GM06990 (cell line): ENCODE results near the gene SGK2.

Experiments
- DNase-seq: peaks from one replicate; pipeline ENCODE4 v3.0.0-alpha.2; 2011; ENCODE audit not compliant: insufficient read length; ENCODE audit errors: extremely low read depth
- H3K27me3 ChIP-seq: replicated peaks from 2 replicates; pipeline ENCODE4 v1.6.0; 2011; ENCODE audit warnings: low read length; ENCODE audit not compliant: control insufficient read depth, insufficient read depth
- H3K36me3 ChIP-seq: 2 replicates; pipeline ENCODE4 v1.5.1; 2011; ENCODE audit warnings: low read length; ENCODE audit not compliant: control insufficient read depth, insufficient read depth
- H3K4me3 ChIP-seq: replicated peaks from 2 replicates; pipeline ENCODE4 v1.5.1; 2011; ENCODE audit warnings: low read depth, mild to moderate bottlenecking, control low read depth, low read length
- TF ChIP-seq, protein P1 (sequence below): IDR thresholded peaks from 2 replicates; pipeline ENCODE4 v1.5.1; 2011; ENCODE audit warnings: low read length, control low read depth, mild to moderate bottlenecking, inconsistent platforms; ENCODE audit not compliant: insufficient read depth, poor library complexity, severe bottlenecking

SGK2 gene

DNA sequence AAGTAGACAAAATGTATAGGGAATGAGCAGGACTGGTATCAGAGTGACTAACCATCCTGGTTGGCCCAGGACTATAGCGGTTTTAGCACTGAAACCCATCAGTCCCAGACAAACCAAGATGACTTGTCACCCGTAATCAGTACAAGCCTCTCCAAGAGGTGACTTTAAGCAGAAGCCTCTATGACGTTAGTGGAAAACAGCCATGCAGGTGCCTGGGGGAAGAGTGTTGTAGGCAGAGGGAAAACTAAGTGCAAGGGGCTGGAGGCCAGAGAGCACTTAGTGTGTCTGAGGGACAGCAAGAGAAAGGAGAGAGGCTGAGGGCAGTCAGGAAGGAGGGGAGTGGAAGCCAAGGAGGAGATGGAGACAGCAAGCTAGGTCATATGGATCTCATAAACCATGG lies 2.1 kb downstream of the SGK2 start:
- DNase-seq = no peak
- Histone ChIP-seq H3K36me3 (no peaks in the 10 kb centered on the region), H3K4me3 (no peak overlapping the region), H3K27me3 (no peaks in the 10 kb centered on the region)
- TF ChIP-seq, protein P1, sequence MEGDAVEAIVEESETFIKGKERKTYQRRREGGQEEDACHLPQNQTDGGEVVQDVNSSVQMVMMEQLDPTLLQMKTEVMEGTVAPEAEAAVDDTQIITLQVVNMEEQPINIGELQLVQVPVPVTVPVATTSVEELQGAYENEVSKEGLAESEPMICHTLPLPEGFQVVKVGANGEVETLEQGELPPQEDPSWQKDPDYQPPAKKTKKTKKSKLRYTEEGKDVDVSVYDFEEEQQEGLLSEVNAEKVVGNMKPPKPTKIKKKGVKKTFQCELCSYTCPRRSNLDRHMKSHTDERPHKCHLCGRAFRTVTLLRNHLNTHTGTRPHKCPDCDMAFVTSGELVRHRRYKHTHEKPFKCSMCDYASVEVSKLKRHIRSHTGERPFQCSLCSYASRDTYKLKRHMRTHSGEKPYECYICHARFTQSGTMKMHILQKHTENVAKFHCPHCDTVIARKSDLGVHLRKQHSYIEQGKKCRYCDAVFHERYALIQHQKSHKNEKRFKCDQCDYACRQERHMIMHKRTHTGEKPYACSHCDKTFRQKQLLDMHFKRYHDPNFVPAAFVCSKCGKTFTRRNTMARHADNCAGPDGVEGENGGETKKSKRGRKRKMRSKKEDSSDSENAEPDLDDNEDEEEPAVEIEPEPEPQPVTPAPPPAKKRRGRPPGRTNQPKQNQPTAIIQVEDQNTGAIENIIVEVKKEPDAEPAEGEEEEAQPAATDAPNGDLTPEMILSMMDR = no peak

DNA sequence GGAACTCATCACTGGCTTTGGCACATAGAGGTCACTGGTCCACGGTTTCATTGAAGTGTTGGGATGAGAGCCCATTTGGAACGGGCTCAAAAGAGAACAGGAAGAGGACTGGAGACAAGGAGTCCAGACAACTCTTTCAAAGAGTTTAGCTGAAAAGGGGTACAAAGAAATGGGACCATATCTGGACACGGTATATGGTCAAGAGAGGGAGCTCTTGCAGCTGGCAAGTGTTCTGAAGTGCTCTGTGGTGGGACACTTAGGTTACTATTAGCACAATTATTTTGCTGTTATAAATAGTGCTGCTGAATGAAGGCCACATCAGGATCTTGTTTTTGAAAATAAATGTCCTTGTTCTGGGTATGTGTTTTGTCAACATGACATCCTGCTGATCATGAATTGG lies 4.6 kb downstream of the SGK2 start:
- DNase-seq = no peak
- Histone ChIP-seq H3K27me3 (no peaks in the 10 kb centered on the region), H3K4me3 (no peak overlapping the region), H3K36me3 (no peaks in the 10 kb centered on the region)
- TF ChIP-seq, protein P1 = peak; percentile 29

DNA sequence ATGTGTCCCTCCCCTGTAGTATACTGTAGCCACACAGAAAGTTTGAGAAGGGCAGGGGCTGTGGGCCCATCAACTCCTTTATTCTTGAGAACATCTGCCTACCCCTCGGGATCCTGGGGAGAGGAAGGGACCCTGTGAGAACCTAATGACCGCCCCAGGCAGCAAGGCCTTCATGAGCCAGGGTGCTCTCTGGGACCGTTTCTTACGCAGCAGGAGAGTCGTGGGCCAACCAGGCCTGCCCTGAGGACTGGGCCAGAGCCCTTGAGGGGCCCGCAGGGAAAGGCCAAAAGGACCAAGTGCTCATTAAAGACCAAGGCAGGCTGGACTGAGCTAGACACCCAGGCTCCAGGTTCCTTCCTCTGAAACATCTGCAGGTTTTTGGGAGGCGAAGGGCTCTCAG lies 5.2 kb downstream of the SGK2 start:
- H3K4me3 ChIP-seq = no peak overlapping the region
- no peak for DNase-seq
- H3K27me3 ChIP-seq = no peaks in the 10 kb centered on the region
- TF ChIP-seq, protein P1 = no peak
- no peaks in the 10 kb centered on the region for H3K36me3 ChIP-seq

DNA sequence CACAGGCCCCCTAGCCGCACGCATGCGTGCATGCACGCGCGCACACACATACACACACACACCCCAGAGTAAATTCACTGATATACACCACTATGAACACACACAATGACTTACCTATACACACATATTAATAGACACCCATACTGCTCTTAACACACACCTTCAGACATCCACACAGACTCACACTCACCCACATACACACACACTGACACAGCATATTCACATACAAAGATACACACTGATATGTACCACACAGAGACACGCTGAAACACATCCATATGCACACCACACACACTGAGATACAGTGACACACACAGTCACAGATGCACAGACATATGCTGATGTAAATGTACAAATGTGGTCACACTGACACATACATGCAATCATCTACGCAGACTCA lies 5.6 kb downstream of the SGK2 start:
- no peak overlapping the region for H3K4me3 ChIP-seq
- TF ChIP-seq, protein P1 = no peak
- no peaks in the 10 kb centered on the region for H3K27me3 ChIP-seq
- DNase-seq = no peak
- no peaks in the 10 kb centered on the region for H3K36me3 ChIP-seq

DNA sequence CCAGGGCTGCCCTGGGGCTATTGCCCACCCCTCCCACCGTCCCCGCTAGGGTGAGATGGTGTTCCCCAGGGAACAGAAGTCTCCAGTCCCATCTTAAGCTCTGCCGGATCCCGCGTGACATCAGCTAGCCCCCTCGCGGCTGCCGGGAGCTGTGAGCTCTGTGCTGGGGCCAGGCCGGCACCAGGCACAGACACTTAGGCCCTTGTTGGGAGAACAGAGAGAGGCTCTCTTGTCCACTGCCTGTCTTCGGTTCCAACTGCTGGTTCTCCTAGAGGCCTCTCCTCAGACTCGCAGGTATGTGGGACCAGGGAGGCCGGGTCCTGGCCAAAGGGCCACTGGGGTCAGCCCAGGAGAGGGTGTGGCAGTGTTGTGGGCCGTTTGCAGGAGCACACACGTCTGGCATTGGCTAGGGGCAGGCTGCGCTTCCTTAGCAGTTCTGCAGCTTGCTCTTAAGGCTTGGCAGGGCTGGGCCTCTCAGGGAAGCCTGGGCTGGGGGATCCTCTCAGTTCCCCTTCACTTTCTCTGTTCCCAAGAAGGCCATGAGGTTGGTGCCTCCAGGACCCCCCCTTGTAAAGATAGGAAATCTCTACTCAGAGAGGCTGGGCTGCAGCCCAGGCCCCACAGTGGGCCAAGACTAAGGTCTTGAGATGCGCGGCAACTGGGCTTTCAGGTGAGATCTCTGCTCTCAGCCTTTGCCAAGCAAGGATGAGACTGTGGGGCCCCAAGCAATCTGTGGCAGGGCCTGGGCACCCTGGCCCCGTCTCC lies 6.3 kb downstream of the SGK2 start:
- TF ChIP-seq, protein P1 = no peak
- Histone ChIP-seq H3K36me3 (no peaks in the 10 kb centered on the region), H3K4me3 (no peak overlapping the region), H3K27me3 (no peaks in the 10 kb centered on the region)
- DNase-seq = no peak

DNA sequence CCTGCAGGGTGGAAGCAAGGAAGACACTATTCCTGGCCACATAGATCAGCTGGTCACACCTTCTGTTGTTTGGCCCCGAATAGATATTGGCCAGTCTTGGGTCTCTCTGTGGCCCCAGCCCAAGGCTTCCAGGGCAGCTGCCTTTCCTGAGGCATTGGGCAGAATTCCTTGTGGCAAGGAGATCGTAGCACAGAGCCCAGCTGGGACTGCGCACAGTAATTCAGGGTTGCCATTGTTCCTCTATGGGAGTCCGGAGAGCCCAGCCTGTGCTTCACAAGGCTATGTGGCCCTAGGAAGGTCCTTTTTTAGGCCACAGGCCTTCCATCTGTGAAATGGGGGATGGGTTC lies 6.9 kb downstream of the SGK2 start:
- no peak for DNase-seq

More for the DNA sequence above, 6.9 kb downstream of the SGK2 start:
- Histone ChIP-seq H3K4me3 (no peak overlapping the region), H3K36me3 (no peaks in the 10 kb centered on the region), H3K27me3 (no peaks in the 10 kb centered on the region)
- TF ChIP-seq, protein P1 = no peak
